ENCODE data around the gene ENKD1. TPM values are rescaled to one million over a fixed set of nuclear protein-coding genes. Genes with fewer than 3 reads are reported as not detected.

Gene ENKD1
- total and polyA plus RNA-seq, 12 donors: 3.0 to 113 (median 18.2) TPM

DNA sequence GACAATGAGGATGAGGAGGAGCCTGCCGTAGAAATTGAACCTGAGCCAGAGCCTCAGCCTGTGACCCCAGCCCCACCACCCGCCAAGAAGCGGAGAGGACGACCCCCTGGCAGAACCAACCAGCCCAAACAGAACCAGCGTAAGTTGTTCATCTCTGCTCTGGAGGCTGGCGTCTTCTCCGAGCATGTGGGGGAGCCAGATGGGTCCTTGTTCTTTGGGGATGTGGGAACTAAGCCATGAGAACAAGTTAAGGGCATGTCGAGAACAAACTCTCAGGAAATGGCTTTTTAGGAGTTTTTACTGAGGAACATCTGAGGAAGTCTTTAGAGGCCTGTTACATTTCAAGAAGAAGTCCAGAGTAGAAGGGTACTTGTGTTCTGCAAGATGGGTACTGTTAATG lies 29.8 kb downstream of the ENKD1 start:
- no peaks in the 10 kb centered on the region for H3K27me3 ChIP-seq
- H3K36me3 ChIP-seq (replicated peaks in 1 of 2): peaks cover 0 to 69% of the 10 kb centered on the region in 2 donors
- H3K9me3 ChIP-seq (replicated peaks in 1 of 3): no peaks in the 10 kb centered on the region
- WGBS, 4 donors: 92 to 94% (median 94%) methylated on average over 8 of the region's 8 CpGs
- no peak overlapping the region for H3K4me3 ChIP-seq
- H3K4me1 ChIP-seq (replicated peaks in 1 of 2): no peaks in the 10 kb centered on the region
- TF ChIP-seq, protein P1, sequence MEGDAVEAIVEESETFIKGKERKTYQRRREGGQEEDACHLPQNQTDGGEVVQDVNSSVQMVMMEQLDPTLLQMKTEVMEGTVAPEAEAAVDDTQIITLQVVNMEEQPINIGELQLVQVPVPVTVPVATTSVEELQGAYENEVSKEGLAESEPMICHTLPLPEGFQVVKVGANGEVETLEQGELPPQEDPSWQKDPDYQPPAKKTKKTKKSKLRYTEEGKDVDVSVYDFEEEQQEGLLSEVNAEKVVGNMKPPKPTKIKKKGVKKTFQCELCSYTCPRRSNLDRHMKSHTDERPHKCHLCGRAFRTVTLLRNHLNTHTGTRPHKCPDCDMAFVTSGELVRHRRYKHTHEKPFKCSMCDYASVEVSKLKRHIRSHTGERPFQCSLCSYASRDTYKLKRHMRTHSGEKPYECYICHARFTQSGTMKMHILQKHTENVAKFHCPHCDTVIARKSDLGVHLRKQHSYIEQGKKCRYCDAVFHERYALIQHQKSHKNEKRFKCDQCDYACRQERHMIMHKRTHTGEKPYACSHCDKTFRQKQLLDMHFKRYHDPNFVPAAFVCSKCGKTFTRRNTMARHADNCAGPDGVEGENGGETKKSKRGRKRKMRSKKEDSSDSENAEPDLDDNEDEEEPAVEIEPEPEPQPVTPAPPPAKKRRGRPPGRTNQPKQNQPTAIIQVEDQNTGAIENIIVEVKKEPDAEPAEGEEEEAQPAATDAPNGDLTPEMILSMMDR (IDR thresholded peaks at IDR 0.05): no peak
- no peak for TF ChIP-seq POLR2A (IDR thresholded peaks at IDR 0.05)
- no peak overlapping the region for H3K27ac ChIP-seq
- intact Hi-C loops (cut with DNase I): no loop called here
- no peak for DNase-seq

DNA sequence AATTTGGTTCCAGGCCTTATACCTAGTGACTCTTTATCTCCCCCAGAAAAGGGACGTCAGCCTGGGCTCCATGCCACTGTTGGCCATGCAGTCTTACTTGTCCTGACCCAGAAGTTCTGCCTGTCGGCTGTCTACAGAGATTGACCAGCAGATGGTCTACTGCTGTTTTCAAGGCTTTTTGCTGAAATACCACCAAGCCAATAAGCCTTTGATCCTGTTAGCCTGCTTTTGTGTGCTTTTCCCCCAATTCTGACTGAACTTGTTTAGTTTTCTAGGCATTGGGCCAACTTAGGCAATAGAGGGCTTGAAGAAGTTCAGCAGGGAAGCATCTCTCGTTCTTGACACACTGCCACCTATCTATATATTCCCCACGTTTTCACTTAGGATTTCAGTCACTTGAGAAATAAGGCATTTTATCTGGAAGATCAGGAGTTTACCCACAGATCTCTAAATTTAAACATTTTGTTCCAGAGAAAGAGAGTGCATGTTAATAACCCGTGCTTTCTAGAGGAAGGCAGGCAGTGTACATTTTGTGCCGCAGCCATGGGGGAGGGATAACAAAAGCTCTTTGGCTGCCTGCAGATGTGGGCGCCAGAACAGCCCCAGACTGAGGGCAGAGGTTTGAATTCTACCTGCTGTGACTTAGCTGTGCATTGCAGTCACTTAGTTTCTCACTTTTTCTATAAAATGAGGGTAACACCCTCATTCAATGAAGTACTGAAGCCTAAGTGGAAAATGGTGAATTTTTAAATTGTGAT lies 34.0 kb downstream of the ENKD1 start:
- H3K36me3 ChIP-seq (replicated peaks in 1 of 2): peaks cover 0 to 86% of the 10 kb centered on the region in 2 donors
- DNase-seq: peak in 1 of 7 donors; percentile 18
- no peaks in the 10 kb centered on the region for H3K4me1 ChIP-seq (replicated peaks in 1 of 2)
- WGBS, 4 donors: 60 to 70% (median 63%) methylated on average over 7 of the region's 7 CpGs
- intact Hi-C loops (cut with DNase I): no loop called here
- no peaks in the 10 kb centered on the region for H3K9me3 ChIP-seq (replicated peaks in 1 of 3)
- no peaks in the 10 kb centered on the region for H3K27me3 ChIP-seq
- TF ChIP-seq, protein P1 (IDR thresholded peaks at IDR 0.05): no peak
- no peak for TF ChIP-seq POLR2A (IDR thresholded peaks at IDR 0.05)
- H3K27ac ChIP-seq: no peak overlapping the region
- no peak overlapping the region for H3K4me3 ChIP-seq

DNA sequence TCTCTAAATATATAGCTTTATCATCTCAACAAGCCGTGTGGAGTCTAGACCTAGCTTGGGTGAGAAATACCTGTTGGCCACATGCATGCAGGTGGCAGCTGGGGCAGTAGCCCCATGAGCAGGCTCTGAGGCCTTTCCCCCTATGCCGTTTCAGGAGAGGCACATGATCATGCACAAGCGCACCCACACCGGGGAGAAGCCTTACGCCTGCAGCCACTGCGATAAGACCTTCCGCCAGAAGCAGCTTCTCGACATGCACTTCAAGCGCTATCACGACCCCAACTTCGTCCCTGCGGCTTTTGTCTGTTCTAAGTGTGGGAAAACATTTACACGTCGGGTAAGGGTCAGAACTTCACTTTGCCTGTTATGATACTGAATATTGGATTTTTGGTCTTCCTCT lies 38.3 kb downstream of the ENKD1 start:
- TF ChIP-seq POLR2A (IDR thresholded peaks at IDR 0.05): no peak
- TF ChIP-seq, protein P1 (IDR thresholded peaks at IDR 0.05): no peak
- WGBS, 4 donors: 96 to 98% (median 97%) methylated on average over 14 of the region's 14 CpGs
- peaks cover 0 to 84% of the 10 kb centered on the region in 2 donors for H3K36me3 ChIP-seq (replicated peaks in 1 of 2)
- no peaks in the 10 kb centered on the region for H3K9me3 ChIP-seq (replicated peaks in 1 of 3)
- H3K4me1 ChIP-seq (replicated peaks in 1 of 2): no peaks in the 10 kb centered on the region
- no peak for DNase-seq
- no peak overlapping the region for H3K27ac ChIP-seq
- intact Hi-C loops (cut with DNase I): no loop called here
- no peak overlapping the region for H3K4me3 ChIP-seq
- H3K27me3 ChIP-seq: no peaks in the 10 kb centered on the region

DNA sequence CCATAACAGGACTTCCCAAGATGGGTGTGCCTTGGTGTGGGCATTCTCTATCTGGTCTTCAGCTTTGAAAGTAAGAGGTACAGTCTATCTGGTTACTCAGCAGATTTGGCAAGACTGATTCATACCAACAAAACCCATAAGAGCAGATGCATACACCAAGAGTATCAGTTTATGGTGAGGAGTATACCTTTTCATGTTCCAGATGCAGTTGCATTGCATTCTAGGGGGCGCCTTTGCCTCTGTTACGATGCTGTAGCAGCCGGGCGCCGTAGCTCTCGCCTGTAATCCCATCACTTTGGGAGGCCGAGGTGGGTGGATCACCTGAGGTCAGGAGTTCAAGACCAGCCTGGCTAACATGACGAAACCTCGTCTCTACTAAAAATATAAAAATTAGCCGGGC lies 52.7 kb downstream of the ENKD1 start:
- H3K27ac ChIP-seq: no peak overlapping the region
- no peaks in the 10 kb centered on the region for H3K27me3 ChIP-seq
- H3K4me1 ChIP-seq (replicated peaks in 1 of 2): no peaks in the 10 kb centered on the region
- H3K4me3 ChIP-seq: no peak overlapping the region
- peaks cover 0 to 51% of the 10 kb centered on the region in 2 donors for H3K36me3 ChIP-seq (replicated peaks in 1 of 2)
- H3K9me3 ChIP-seq (replicated peaks in 1 of 3): no peaks in the 10 kb centered on the region
- TF ChIP-seq POLR2A (IDR thresholded peaks at IDR 0.05): no peak
- TF ChIP-seq, protein P1 (IDR thresholded peaks at IDR 0.05): no peak
- 82 to 94% (median 92%) methylated on average over 10 of the region's 10 CpGs for WGBS, 4 donors
- DNase-seq: no peak
- intact Hi-C loops (cut with DNase I): no loop called here

Other genes with a start within 250 kb of the ENKD1 start
- gene HSD11B2, start 235.6 kb downstream of the ENKD1 start, total RNA-seq: 10 to 100 TPM in 2 of 9 donors, 1 to 10 TPM in 6, under 1 TPM in 1; 0.69 to 12.3 (median 6.2) TPM
- gene HSD11B2, start 235.6 kb downstream of the ENKD1 start, polyA plus RNA-seq: 1 to 10 TPM; 1.8 to 3.7 (median 3.5) TPM
- 100 to 1,000 TPM; 114 to 244 (median 167) TPM for gene ATP6V0D1, start 185.6 kb downstream of the ENKD1 start, total RNA-seq
- 100 to 1,000 TPM in 1 of 3 donors, 10 to 100 TPM in 2; 24.1 to 186 (median 31.9) TPM for gene ATP6V0D1, start 185.6 kb downstream of the ENKD1 start, polyA plus RNA-seq
- gene AGRP, start 183.2 kb downstream of the ENKD1 start, total RNA-seq: 10 to 100 TPM in 4 of 9 donors, 1 to 10 TPM in 5; 3.1 to 98.1 (median 8.0) TPM
- 10 to 100 TPM in 2 of 3 donors, 1 to 10 TPM in 1; 2.9 to 56.7 (median 52.0) TPM for gene AGRP, start 183.2 kb downstream of the ENKD1 start, polyA plus RNA-seq
- 100 to 1,000 TPM in 1 of 9 donors, 10 to 100 TPM in 7, 1 to 10 TPM in 1; 8.1 to 168 (median 58.8) TPM for gene RIPOR1, start 137.9 kb downstream of the ENKD1 start, total RNA-seq
- gene RIPOR1, start 137.9 kb downstream of the ENKD1 start, polyA plus RNA-seq: 10 to 100 TPM; 19.6 to 83.5 (median 56.6) TPM
- 10 to 100 TPM; 24.8 to 53.5 (median 30.7) TPM for gene CTCF, start 104.2 kb downstream of the ENKD1 start, total RNA-seq
- gene CTCF, start 104.2 kb downstream of the ENKD1 start, polyA plus RNA-seq: 10 to 100 TPM; 18.4 to 34.6 (median 27.4) TPM
- gene CARMIL2, start 21.6 kb downstream of the ENKD1 start, total RNA-seq: 1 to 10 TPM in 5 of 9 donors, under 1 TPM in 4; 0.24 to 2.5 (median 1.0) TPM
- 10 to 100 TPM in 1 of 3 donors, 1 to 10 TPM in 1, under 1 TPM in 1; 0.35 to 18.5 (median 4.1) TPM for gene CARMIL2, start 21.6 kb downstream of the ENKD1 start, polyA plus RNA-seq
- gene ACD, start 6.5 kb downstream of the ENKD1 start, total RNA-seq: 10 to 100 TPM in 8 of 9 donors, 1 to 10 TPM in 1; 9.2 to 47.0 (median 18.7) TPM
- 10 to 100 TPM in 2 of 3 donors, 1 to 10 TPM in 1; 7.3 to 26.5 (median 24.3) TPM for gene ACD, start 6.5 kb downstream of the ENKD1 start, polyA plus RNA-seq
- 10 to 100 TPM in 4 of 9 donors, 1 to 10 TPM in 5; 1.9 to 49.1 (median 9.3) TPM for gene PARD6A, start 5.8 kb downstream of the ENKD1 start, total RNA-seq
- gene PARD6A, start 5.8 kb downstream of the ENKD1 start, polyA plus RNA-seq: 1 to 10 TPM; 1.5 to 9.3 (median 6.7) TPM
- 10 to 100 TPM in 4 of 9 donors, 1 to 10 TPM in 5; 4.1 to 17.9 (median 7.8) TPM for gene C16orf86, start 64 bp upstream of the ENKD1 start, total RNA-seq
- gene C16orf86, start 64 bp upstream of the ENKD1 start, polyA plus RNA-seq: 10 to 100 TPM in 1 of 3 donors, 1 to 10 TPM in 1, under 1 TPM in 1; 0.57 to 14.4 (median 8.2) TPM
- gene GFOD2, start 52.6 kb upstream of the ENKD1 start, total RNA-seq: 10 to 100 TPM; 14.2 to 43.5 (median 17.8) TPM
- gene GFOD2, start 52.6 kb upstream of the ENKD1 start, polyA plus RNA-seq: 10 to 100 TPM; 16.0 to 16.7 (median 16.7) TPM
- 10 to 100 TPM in 7 of 9 donors, 1 to 10 TPM in 2; 9.4 to 74.1 (median 23.1) TPM for gene RANBP10, start 139.8 kb upstream of the ENKD1 start, total RNA-seq
- 10 to 100 TPM; 19.1 to 45.8 (median 20.1) TPM for gene RANBP10, start 139.8 kb upstream of the ENKD1 start, polyA plus RNA-seq
- gene TSNAXIP1, start 140.1 kb upstream of the ENKD1 start, total RNA-seq: 1 to 10 TPM in 8 of 9 donors, under 1 TPM in 1; 0.72 to 3.6 (median 2.1) TPM
- 10 to 100 TPM in 2 of 3 donors, 1 to 10 TPM in 1; 2.2 to 18.7 (median 15.7) TPM for gene TSNAXIP1, start 140.1 kb upstream of the ENKD1 start, polyA plus RNA-seq
- 10 to 100 TPM; 19.9 to 85.6 (median 34.3) TPM for gene THAP11, start 175.6 kb upstream of the ENKD1 start, total RNA-seq
- 1 to 10 TPM; 8.4 to 8.6 (median 8.5) TPM for gene THAP11, start 175.6 kb upstream of the ENKD1 start, polyA plus RNA-seq
- 100 to 1,000 TPM in 2 of 9 donors, 10 to 100 TPM in 7; 30.0 to 201 (median 79.5) TPM for gene NUTF2, start 180.2 kb upstream of the ENKD1 start, total RNA-seq
- gene NUTF2, start 180.2 kb upstream of the ENKD1 start, polyA plus RNA-seq: 100 to 1,000 TPM; 131 to 170 (median 134) TPM
- 10 to 100 TPM; 18.1 to 58.6 (median 33.6) TPM for gene CENPT, start 180.9 kb upstream of the ENKD1 start, total RNA-seq
- gene CENPT, start 180.9 kb upstream of the ENKD1 start, polyA plus RNA-seq: 100 to 1,000 TPM in 2 of 3 donors, 10 to 100 TPM in 1; 15.8 to 250 (median 126) TPM
- 10 to 100 TPM; 34.0 to 70.8 (median 48.8) TPM for gene EDC4, start 206.3 kb upstream of the ENKD1 start, total RNA-seq
- 100 to 1,000 TPM in 1 of 3 donors, 10 to 100 TPM in 2; 57.8 to 115 (median 73.3) TPM for gene EDC4, start 206.3 kb upstream of the ENKD1 start, polyA plus RNA-seq
- gene NRN1L, start 218.1 kb upstream of the ENKD1 start, total RNA-seq: 10 to 100 TPM in 1 of 9 donors, 1 to 10 TPM in 2, under 1 TPM in 4, not detected in 2; 0.72 to 28.2 (median 0.92) TPM
- gene NRN1L, start 218.1 kb upstream of the ENKD1 start, polyA plus RNA-seq: 1 to 10 TPM in 2 of 3 donors, under 1 TPM in 1; 0.99 to 6.8 (median 2.5) TPM
- gene PSKH1, start 226.5 kb upstream of the ENKD1 start, total RNA-seq: 10 to 100 TPM; 19.9 to 43.7 (median 26.3) TPM
- gene PSKH1, start 226.5 kb upstream of the ENKD1 start, polyA plus RNA-seq: 10 to 100 TPM in 2 of 3 donors, 1 to 10 TPM in 1; 9.5 to 18.2 (median 15.4) TPM